Activated CD8-positive, alpha-beta memory T cell treated with anti-CD3 and anti-CD28 coated beads for 48 hours (primary cell): ENCODE measurements around the gene KRTAP10-5.
"Not testable (repeated sequence)": the region's sequence is repeated elsewhere in the genome, so short reads cannot be mapped to it uniquely, and the experiment has no call there.

Source experiments
- DNase-seq, 3 experiments: peaks; one replicate each; pipeline ENCODE4 v3.0.0-alpha.2; 2020; ENCODE audit warnings: low read depth in 2 of 3, low spot score in 2 of 3

Gene KRTAP10-5

DNA sequence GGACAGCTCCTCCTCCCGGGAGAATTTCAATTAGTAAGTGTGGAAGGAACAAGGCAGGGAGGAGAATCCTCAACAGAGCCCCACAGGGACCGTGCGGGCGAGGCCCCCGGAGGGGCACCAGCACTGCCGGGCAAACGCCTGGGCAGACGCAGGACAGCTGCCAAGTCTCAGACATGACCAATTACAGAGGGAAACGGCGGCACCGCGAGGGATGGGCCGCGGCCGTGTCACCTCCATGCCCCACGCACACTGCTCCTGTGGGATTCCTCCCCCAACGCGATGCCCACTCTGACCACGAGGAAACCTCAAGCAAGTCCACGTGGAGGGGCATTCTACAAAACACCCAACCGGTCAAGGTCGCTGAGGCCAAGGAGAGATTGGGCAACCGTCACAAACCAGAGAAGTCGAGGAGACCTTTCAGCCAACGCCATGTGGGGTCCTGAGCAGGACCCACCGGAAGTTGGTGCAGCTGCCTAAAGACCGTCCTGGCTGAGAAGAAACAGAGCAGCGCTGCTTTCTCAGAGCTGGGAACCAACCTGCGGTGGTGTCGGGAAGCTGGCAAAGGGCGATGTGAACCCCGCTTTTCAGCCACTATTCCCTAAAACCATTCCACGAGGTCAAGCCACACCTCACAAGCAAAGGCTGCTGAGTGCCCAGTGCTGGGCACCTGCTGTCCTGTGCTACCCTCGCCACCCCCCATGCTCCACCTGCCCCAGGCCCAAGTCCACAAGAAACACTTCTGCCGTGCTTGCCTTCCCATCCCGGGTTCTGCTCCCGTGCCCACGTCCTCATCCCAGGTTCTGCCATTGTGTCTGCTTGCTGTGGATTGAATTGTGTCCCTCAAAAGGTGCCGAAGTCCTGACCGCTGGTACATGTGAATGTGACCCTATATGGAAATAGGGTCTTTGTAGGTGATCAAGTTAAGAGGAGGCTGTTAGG is 8.3 kb downstream of the KRTAP10-5 start:
- DNase-seq, result no peak

DNA sequence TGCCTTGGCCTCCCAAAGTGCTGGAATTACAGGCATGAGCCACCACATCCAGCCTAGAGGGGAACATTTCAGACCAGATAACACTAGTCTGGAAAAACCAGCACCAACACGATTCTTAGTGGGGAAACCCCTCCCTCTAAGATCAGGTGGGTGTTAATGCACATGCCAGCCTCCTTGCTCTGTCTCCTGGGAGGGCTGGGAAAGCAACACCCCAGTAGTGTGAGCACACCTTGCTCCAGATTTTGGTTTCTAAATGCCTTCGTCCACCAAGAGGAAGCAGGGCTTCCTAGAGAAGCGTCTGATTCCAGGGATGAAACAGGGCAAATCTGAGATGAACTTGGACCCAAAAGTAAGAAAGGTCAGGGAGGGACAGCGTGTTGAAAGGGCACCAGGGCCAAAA is 9.1 kb downstream of the KRTAP10-5 start:
- no peak for DNase-seq

DNA sequence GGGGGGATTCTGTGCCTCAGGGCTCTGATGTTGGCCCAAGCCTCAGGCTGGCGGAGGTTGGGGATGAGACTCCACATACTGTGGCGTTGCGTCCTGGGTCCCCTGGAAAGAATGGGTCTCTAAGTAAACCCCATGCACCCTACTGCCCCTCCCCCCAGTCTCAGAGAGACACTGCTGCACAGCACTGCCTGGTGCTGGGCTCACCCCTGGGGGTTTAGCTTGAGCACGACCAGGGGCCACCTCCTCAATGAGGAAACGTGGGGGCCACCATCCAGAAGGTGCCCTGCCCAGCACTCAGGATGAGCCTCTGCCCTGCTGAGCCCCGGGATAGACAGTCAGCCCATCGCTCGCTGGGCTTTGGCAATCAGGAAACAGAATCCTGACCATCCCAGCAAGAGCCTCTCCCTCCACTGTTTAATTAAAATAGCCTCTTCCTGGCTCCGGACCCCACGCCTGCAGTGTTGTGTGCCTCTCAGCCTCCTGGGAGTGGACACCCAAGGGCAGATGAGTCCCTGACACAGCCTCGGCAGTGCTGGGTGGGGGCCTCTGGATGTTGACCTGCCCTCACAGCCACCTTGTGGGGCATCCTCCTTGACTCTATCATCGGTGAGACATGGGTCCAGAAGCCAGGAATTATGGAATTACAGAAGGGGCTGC is 10.4 kb downstream of the KRTAP10-5 start:
- DNase-seq, result no peak

DNA sequence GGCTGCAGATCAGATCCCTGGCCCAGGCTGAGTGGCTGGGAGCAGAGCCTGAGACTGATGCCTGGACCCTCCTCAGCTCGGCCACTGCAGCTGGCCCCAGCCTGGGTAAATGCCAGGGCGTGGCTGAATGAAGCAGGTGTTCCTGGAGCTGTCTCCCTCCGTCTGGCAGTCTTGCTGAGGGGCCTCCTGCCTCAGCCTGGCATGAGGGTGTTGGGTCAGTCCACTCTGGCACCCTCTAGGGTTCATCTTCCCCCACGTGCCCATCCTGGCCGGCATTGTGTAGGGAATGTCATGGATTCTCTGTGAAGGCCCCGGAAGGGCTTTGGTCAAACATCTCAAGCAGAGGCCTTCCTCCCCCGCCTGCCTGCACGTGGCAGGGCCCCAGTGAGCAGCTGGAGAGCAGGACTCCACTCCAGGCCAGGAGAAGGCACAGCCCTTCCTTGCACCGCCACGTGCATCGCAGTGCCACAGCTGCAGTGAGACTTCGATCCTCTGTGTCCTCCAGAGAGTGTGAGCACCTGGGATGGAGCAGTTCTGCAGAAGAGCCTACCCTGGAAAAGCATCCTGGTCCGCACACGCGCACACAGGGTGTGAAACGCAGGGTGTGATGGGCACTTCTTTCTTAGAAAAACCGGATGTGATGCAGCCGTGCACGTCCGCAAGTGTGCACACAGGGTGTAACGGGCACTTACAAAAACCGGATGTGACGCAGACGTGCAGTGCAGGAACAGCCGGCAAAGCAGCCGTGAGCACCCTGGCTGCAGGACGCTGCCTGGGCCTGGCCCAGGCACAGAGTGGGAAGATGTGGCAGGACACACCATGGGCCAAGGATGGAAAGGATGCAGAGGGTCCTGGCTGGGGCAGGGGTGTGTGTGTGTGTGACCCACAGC is 11.5 kb downstream of the KRTAP10-5 start:
- DNase-seq, result no peak

DNA sequence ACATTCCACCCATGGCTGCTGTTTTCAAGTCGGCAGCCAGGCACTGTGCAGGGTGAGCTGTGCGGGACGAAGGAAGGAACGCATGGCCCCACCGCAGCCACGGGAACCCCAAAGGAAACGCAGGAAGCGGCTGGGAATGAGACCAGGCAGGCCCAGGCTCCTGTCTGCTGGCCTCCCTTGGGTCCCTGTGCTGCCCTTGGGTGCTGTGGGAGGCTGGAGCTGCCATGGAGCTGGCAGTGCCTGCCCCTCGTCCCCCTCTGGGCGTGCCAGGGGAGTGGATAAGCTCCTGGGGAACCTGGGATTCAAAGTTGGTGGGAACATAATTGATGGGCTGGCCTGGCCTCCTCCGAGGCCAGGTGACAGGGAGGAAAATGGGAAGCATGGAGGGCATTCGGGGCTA is 12.1 kb downstream of the KRTAP10-5 start:
- DNase-seq, result no peak

DNA sequence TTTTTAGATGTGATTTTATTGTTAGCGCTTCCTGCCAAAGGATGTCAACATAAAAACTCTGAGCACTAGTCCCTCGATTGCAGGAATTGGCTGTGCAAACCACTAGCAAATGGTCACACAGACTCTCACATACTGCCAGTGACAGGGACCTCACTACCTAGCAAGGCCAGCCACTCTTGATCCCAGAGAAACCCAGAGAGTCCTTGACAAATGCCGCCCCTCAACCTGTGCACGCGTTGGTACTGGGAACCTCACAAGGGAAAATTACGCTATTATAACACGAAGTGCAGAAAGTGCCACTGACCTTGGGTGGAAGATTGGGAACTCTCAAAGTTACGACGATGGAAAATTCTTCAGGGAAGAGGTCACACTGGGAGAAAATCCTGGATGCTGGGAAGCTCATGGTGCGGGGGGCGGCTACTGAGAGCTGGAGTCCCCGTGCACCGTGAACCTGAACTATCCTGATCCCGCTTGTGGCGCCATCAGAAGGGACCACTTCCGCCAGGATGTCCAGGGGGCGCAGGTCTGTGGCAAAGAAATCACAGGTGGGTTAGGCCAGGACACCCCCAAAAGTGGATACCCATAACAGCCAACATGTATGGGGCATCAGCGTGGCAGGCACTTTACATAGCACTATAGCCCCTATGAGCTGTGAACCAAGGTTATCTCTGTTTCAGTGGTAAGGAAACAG is 12.8 kb downstream of the KRTAP10-5 start:
- no peak for DNase-seq

DNA sequence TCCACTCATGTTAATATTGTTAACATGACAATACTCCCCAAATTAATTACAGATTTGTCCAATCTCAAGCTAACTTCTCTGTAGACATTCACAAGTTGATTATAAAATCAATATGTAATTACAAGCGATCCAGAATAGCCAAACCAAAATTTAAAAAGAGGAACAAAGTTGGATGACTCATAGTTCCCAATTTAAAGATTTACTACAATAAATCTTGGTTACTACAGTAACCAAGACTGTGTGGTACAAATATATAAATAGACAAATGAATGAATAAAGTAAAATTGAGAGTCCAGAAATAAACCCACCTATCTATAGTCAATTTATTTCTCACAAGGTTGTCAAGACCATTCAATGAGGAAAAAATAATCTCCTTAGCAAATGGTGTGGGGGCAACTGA is 14.0 kb downstream of the KRTAP10-5 start:
- DNase-seq, result no peak

DNA sequence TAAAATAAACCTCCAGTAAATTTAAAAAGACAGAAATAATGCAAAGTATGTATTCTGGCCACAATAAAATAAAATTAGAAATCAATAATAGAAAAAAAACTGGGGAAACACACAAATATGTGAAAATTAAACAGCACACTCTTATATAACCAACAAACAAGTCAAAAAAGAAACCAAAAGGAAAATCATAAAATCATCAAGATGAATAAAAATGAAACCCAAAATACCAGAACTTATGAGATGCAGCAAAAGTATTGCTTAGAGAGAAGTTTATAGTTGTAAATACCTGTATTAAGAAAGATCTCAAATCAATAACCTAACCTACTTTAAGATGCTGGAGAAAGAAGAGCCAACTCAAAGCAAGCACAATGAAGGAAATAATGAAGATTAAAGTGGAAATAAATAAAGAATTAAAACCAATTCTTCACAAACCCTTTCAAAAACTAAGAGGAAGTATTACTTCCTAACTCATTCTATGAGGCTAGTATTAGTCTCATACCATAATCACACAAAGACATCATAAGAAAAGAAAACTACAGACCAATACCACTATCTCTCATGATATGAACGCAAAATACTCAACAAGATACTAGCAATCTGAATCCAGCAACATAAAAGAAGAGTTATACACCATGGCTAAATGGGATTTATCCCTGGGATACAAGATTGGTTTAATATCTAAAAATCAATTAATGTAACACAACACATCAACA is 15.4 kb downstream of the KRTAP10-5 start:
- no peak for DNase-seq

DNA sequence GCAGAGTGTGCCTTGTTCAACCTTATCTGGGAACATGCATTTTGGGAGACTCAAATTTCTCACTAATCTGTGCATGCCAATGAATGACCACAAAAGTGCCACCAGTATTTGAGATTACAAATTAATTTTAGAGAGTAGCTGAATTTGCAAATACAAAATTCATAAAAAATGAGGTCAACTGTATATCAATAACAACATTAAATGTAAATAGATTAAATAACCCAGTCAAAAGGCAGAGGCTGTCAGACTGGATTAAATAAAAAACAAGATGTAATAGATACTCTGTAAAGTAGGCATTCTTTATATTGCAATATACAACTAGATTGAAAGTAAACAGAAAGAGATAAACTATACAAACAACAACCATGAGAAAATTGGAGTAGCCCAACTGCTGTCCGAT is 16.3 kb downstream of the KRTAP10-5 start:
- no peak for DNase-seq

DNA sequence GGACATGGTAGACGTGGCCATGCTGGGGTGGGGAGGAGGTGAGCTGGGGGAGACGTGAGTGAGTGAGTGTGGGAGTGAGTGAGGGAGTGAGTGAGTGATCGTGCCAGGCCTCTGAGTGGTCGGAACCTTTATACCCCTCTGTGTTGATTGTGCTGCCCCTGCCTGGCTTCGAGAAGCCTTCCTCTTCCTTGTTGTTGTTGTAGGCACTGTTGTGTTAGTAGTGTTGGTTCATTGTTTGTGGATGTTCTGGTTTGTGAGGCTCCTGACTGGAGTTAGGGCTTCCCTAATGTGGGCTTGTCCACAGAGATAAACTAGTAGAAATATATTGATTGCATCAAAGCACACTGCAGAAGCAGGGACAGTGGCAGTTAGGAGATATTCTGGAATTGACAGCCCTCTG is 21.7 kb downstream of the KRTAP10-5 start, which contains the start of gene KRTAP10-3:
Gene KRTAP10-3, minus strand, starts transcription at position 101 of the 400 bp plus-strand sequence. Its CDS starts 80 bp downstream, at position 21.
- no peak for DNase-seq

DNA sequence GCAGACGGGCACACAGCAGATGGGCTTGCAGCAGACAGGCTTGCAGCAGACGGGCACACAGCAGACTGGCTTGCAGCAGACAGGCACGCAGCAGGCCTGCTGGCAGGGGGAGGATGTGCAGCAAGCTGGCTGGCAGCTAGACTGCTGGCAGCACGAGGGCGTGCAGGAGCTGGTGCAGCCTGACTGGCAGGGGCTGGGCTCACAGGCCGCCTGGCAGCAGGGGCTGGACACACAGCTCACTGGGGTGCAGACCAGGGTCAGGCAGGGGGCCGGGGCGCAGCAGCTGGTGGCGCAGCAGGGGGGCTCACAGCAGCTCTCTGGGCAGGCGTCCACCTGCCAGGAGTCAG is 22.1 kb downstream of the KRTAP10-5 start:
- DNase-seq, result not testable (repeated sequence)

DNA sequence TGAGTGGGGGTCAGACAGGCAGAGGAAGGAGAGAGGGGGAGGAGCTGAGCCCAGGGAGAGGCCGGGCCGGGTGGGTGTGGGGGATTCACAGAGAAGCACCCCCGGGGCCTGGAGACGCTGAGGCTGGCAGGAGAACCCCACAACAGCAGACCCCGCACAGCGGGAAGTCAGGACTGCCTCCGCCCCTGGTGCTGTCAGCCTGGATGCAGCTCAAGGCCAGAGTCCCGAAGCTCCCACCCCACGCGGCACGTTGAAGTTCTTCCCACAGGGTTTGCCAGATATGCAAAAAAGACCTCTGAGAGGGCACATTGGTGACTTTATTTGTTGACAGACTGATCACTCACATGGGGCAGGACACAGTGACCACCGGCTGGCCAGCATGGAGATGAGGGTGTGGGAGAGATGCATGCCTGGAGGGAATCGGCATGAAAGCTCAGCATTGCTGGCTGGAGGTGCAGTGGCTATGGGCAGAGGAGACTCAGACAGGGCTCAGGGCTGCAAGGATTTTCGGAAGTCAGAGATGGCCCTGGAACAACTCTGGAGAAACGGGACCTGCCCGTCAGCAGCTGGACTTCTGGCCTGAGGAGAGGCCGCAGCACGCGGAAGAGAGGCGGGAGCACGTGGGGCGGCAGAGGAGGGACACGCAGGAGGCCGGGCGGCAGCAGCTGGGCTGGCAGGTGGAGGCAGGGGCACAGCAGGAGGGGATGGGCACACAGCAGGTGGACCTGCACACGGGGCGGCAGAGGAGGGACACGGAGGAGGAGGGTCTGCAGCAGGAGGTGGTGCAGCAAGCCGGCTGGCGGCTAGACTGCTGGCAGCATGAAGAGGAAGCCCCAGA is 22.7 kb downstream of the KRTAP10-5 start:
- no peak for DNase-seq

DNA sequence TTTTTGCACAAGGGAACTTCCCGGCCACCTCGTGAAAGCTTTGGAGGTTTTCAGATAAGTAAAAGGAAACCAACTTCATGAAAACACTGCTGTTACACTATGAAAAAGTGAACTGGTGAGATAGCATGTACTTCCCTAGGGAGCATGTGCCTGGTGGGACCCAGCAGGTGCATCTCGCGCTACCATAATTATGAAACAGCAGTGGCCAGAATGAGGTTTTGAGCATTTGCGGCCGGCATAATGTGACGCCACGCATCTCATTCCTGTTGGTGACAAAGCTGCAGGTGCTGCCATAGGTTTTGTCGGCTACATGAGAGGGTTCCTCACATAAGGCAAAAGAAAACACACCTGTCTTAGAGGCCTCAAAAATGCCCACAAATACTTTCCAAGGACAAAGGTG is 23.5 kb downstream of the KRTAP10-5 start:
- no peak for DNase-seq

DNA sequence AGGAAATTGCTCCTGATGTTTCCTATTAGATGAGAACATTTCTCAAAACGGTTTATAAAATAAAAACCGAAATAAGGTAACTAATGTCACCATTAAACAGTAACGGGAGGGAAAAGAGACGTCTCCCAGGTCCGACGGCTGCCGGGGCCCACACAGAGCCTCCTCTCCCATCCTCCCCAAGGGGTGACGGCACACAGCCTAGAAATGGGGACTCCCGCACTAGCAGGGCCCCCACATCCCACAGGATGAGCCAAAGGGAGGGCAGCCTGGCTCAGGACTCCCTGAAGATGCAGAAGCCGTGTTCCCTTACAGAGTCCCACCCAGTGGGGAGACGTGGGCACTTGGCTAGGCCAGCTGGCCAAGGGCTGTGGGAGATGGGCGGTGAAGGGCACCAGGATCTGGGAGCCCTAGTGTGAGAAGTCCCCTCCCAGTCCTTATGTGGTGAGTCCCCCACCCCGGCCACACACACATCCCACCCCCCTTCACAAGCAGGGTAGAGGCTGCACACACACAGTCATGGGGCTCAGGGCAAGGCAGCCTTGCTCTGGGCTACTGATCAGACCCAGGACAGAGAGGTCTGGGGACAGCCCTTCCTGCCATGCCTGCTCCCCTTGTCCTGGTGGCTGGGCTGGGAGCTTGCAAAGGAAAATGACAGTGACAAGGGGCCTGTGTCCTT is 25.1 kb downstream of the KRTAP10-5 start:
- DNase-seq, result no peak

DNA sequence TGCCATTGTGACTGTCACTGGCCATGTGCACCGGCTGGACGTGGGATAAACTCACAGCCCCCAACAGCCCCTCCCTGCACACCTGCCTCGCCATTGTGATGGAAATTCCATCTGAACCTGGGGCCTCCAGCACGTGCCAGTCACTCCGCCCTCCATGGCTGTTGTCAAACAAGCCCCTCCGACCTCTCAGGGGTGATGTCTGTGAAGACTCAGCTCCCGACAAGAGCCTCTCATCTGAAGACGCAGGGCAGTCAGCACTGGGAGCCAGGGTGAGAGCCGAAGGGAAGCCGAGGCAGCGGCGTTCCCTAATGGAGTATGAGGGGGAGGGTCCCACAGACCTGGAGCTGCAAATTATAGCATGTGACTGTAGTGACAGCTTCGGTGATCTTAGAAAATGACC is 27.7 kb downstream of the KRTAP10-5 start:
- no peak for DNase-seq

DNA sequence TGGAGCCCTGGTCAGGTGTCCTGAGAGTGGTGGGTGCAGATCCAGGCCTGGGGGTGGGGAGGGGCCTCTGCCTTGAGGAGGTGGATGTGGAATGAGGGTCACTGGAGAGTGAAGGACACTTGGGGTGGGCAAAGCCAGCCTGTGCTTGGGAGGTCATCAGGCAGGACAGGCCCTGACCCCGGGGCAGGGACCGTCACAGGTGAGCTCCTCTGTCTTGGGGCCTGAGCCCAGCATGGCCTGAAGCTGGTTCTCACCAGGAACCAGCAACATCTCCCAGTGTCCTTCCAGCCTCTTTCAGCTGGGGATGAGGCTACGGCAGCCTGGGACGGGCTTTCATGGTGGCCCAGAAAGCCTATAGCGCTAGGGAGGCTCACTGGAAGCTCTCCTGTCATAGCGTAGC is 28.3 kb downstream of the KRTAP10-5 start:
- DNase-seq, result no peak

DNA sequence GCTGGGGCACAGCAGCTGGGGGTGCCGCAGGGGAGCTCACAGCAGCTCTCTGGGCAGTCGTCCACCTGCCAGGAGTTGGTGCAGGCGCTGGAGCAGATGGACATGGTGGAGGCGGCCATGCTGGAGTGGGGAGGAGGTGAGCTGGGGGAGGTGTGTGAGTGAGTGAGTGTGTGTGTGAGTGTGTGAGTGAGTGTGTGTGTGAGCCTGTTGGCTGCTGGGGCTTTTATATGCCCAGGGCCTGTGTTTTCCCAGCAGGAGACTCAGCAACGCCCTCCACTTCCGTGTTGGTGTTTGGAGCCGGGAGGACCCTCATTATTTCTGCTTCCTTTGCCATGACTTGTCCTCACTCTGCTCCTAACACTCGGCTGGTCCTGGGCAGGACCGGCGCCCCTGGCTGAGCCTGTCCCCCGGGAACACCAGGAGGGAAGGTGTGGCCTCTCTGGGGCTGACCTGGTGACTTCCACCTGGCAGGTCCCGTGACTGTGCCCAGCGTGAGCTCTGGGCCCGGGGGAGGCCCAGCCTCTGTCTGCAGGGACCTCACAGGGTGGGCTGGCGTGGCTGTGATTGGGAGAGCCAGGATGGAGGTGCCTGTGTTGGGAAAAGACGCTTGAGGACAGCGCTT is 29.0 kb downstream of the KRTAP10-5 start, which contains the start of gene KRTAP10-2:
Gene KRTAP10-2, minus strand, starts transcription at position 166 of the 622 bp plus-strand sequence. Its CDS starts 47 bp downstream, at position 119.
- no peak for DNase-seq

DNA sequence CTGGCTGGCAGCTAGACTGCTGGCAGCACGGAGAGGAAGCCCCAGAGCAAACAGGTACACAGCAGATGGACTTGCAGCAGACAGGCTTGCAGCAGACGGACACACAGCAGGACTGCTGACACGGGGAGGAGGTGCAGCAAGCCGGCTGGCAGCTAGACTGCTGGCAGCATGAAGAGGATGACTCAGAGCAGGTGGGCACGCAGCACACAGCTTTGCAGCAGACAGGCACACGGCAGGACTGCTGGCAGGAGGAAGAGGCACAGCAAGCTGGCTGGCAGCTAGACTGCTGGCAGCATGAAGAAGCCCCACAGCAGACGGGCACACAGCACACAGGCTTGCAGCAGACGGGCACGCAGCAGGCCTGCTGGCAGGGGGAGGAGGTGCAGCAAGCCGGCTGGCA is 29.6 kb downstream of the KRTAP10-5 start:
- DNase-seq, result no peak
